Measurements from ENCODE around the gene ITGAV. TPM values are rescaled to one million over a fixed set of nuclear protein-coding genes. Genes with fewer than 3 reads are reported as not detected.

ITGAV gene
- total and polyA plus RNA-seq, 2 donors (not counting 3 experiments of a cell fraction or from before 2014, with no cell fraction given) = 61.8 to 131 TPM

GRCh38 chr2:186670831-186671230 is 81.0 kb downstream of the ITGAV start:
- Histone ChIP-seq H3K27me3 (ENCODE audit: control insufficient read depth in 2 of 2, insufficient read depth in 2 of 2, low read length in 2 of 2) (no peaks in the 10 kb centered on the region), H3K9ac (replicated peaks; ENCODE audit: extremely low read depth, insufficient read depth, low read length) (no peak overlapping the region), H3K27ac (ENCODE audit: insufficient read depth, low read depth, low read length) (no peak overlapping the region), H3K4me1 (ENCODE audit: control insufficient read depth, extremely low read depth, insufficient read depth, low read length) (no peaks in the 10 kb centered on the region), H3K4me2 (ENCODE audit: insufficient read depth, low read length) (no peak overlapping the region), H3K4me3 (replicated peaks in 1 of 3; ENCODE audit: insufficient read depth in 1 of 3, low read depth in 1 of 3, low read length in 3 of 3) (no peak overlapping the region), H4K20me1 (replicated peaks; ENCODE audit: control insufficient read depth, extremely low read depth, insufficient read depth, low read length) (peaks cover 2% of the 10 kb centered on the region), H2AFZ (ENCODE audit: low read depth, low read length) (no peak overlapping the region), H3K9me3 (replicated peaks; ENCODE audit: control insufficient read depth, insufficient read depth, low read length) (no peaks in the 10 kb centered on the region), H3K9me1 (replicated peaks; ENCODE audit: control insufficient read depth, extremely low read depth, insufficient read depth, low read length) (no peaks in the 10 kb centered on the region), H3K36me3 (ENCODE audit: control insufficient read depth in 2 of 2, extremely low read depth in 1 of 2, insufficient read depth in 2 of 2, low read length in 2 of 2) (peaks cover 23 to 55% of the 10 kb centered on the region in 2 experiments), H3K79me2 (ENCODE audit: control insufficient read depth, insufficient read depth, low read length) (no peaks in the 10 kb centered on the region)
- no peak for TF ChIP-seq POLR2A (IDR thresholded peaks at IDR 0.05; ENCODE audit: low read depth, low read length)
- no peak for TF ChIP-seq MAX (IDR thresholded peaks at IDR 0.05; ENCODE audit: insufficient read depth, insufficient read length)
- no peak for TF ChIP-seq EZH2 (IDR thresholded peaks at IDR 0.05; ENCODE audit: borderline replicate concordance, low read depth, low read length, severe bottlenecking)
- TF ChIP-seq JUN (IDR thresholded peaks at IDR 0.05; ENCODE audit: borderline replicate concordance, insufficient read depth, insufficient read length, low read depth) = no peak
- TF ChIP-seq GATA2 (IDR thresholded peaks at IDR 0.05; ENCODE audit: insufficient read depth, insufficient read length, low read depth, low read length) = no peak
- no peak for TF ChIP-seq POLR2AphosphoS5 (IDR thresholded peaks at IDR 0.05; ENCODE audit: insufficient read depth, low read depth, low read length)
- TF ChIP-seq MYC (IDR thresholded peaks at IDR 0.05; ENCODE audit: low read depth, low read length) = no peak
- TF ChIP-seq FOS (IDR thresholded peaks at IDR 0.05; ENCODE audit: borderline replicate concordance, insufficient read depth, low read length) = no peak
- no peak for TF ChIP-seq CTCF (IDR thresholded peaks at IDR 0.05; ENCODE audit: extremely low read depth in 1 of 2, insufficient read depth in 1 of 2, low read depth in 1 of 2, low read length in 2 of 2)
- dilution Hi-C loops (cut with MboI; ENCODE audit: extremely low pct_ligation_motif_present, low sequenced_read_pairs) = no loop called here
- ChIA-PET POLR2A (no interaction called here), CTCF (no interaction called here)
- DNase-seq (ENCODE audit: low read depth, low spot score) = no peak
- no peak for FAIRE-seq
- no TSS peak for BruUV-seq (replicated peaks)
- intact Hi-C loops (cut with micrococcal nuclease) = no loop called here
